GM19397 (cell line): ENCODE results near the gene ELF1.
"Not testable (repeated sequence)": the region's sequence is repeated elsewhere in the genome, so short reads cannot be mapped to it uniquely, and the experiment has no call there.

Experiments
- ATAC-seq: cut with Tn5 transposase; IDR thresholded peaks from one replicate; pipeline ENCODE4 v1.9.1; 2021; ENCODE audit warnings: mild to moderate bottlenecking, moderate library complexity; ENCODE audit not compliant: unreplicated experiment

ELF1 gene

DNA sequence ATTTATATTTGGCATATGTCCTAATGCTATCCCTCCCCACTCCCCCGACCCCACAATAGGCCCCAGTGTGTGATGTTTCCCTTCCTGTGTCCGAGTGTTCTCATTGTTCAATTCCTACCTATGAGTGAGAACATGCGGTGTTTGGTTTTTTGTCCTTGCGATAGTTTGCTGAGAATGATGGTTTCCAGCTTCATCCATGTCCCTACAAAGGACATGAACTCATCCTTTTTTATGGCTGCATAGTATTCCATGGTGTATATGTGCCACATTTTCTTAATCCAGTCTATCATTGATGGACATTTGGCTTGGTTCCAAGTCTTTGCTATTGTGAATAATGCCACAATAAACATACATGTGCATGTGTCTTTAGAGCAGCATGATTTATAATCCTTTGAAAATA, 23.3 kb upstream of the ELF1 start:
- not testable (repeated sequence) for ATAC-seq

DNA sequence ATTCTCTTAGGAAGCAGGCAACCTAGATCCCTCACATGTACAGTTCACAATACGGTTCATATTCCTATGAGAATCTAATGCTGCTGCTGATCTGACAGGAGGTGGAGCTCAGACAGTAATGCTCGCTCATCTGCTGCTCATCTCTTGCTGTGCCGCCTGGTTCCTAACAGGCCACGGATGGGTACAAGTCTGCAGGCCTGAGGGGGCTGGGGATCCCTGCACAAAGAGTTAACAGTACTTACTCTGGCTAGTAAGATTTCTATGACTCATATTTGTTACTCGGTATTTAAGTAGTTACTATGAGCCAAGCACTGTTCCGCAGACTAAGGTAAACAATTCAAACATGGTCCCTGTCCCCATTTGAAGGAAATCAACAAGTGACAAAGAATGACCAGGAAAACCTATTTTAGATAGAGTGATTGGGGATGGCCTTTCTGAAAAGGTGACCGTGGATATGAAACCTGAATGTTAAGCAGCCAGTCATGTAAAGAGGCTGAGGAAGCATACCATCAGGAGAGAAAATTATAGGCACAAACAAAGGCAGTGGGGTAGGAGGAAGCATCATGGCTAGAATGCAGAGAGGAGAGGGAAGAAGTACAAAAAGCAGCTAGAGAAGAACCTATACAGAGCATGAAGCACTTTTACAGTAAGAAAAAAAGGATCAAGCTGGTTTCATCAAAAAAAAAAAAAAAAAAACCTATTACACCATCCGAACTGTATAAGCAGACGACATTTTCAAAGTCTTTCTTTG, 21.6 kb upstream of the ELF1 start:
- no peak for ATAC-seq

DNA sequence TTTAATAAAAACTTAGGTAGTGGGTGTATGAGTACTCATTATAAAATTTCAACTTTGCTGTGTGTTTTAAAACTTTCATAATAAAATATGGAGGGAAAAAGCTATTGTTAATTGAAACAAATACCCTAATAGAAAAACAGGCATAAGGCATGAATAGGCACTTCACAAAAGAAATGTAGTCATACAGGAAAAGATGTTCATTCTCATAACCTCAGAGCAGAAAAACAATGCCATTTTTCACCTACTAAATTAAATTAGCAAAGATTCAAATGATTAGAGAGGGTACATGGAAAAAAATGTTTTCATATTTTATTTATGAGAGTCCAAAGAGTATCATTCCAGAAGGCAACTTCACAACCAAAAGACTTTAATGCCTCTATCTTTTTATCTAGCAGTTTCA, 20.6 kb upstream of the ELF1 start:
- no peak for ATAC-seq

DNA sequence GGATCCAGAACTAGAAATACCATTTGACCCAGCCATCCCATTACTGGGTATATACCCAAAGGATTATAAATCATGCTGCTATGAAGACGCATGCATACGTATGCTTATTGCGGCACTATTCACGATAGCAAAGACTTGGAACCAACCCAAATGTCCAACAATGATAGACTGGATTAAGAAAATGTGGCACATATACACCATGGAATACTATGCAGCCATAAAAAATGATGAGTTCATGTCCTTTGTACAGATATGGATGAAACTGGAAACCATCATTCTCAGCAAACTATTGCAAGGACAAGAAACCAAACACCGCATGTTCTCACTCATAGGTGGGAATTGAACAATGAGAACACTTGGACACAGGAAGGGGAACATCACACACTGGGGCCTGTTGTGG, 17.4 kb upstream of the ELF1 start:
- not testable (repeated sequence) for ATAC-seq

DNA sequence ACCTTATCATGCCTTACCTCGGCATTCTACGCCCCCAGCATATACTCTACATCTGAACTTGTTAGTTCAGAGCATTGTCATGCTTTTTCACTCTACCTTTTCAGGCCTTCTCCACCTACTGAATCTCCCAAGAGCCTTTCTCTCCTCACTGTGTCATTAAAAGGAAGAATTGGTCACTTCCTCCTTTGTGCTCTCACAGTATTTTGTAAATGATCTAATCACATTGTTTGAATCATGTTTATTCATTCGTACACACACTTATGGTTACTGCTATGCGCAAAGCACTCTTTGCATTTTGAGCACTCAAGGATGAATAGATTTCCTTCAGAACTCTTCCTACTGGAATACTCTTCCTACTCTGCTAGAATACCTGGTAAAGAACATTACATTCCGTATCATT, 15.8 kb upstream of the ELF1 start:
- no peak for ATAC-seq

DNA sequence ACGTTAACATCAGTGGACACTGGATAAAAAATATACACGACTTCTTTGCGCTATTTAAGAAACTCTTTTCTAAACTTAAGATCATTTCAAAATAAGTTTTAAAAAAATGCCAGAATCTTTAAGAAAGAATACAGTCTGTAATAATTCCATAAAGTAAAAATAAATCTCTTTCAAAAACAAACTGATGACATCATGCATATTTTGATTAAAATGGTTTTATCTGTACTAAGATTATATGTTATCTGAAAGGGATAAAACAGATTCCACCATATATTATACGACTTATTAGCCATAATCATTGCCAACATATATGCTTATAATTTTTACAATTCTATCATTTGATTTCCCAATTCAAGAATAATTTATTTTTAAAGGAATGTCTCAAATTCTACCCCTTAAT, 15.3 kb upstream of the ELF1 start:
- ATAC-seq: no peak

DNA sequence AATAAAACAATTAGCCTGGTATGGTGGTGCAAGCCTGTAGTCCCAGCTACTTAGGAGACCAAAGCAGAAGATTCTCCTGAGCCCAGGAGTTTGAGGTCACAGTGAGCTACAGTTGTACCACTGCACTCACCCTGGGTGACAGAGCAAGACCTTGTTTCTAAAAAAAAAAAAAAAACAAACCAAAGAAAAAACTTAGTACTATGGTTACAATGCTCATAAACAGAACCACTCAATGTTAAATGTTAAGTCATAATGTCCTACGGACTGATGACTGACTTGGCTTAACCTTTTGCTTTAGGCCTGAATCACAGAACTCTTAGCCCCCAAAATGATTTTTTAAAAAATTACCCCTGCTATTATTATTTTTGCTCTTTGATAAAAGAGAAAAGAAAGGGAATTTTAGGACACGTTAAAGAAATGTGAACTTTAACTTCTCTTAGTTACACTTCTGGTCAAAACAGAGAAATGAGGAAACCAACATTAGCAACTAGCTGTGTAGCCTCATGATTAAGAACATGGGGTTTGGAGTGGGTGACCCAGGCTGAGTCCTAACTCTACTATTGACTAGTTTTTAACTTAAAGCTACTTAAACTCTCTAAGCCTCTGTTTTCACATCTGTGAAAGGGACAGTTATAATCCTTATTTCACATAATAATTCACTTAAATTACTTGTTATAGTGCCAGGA, 13.7 kb upstream of the ELF1 start:
- no peak for ATAC-seq

DNA sequence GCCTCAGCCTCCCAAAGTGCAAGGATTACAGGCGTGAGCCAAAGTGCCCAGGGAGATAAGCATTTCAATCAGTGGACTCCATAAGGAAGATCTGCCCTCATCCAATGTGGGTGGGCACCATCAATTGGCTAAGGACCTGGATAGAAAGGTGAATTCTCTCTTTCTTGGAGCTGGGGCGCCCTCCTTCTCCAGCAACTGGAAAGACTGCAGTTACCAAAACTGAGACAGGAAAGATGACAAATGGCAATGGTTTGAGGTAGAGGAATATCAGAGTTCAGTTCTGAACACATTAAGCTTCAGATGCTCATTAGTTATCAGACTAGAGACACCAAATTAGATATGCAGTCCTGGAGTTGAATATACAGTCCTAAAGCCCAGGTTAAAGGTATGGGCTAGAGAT, 10.5 kb upstream of the ELF1 start:
- no peak for ATAC-seq

DNA sequence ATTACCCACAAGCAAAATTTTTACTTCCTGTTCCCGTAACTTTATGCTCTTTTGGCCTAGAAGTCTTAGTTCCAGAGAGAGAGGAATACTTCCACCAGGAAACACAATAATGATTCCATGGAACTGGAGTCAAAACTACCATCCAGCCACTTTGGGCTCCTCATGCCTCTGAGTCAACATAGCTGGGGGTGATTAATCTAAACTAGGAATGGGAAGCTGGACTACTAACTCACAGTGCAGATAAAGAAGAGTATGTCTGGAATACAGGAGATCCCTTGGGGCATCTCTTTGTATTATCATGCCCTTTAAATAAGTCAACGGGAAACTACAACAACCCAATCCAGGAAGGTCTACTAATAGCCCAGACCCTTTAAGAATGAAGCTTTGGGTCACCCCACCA, 8.9 kb upstream of the ELF1 start:
- no peak for ATAC-seq

DNA sequence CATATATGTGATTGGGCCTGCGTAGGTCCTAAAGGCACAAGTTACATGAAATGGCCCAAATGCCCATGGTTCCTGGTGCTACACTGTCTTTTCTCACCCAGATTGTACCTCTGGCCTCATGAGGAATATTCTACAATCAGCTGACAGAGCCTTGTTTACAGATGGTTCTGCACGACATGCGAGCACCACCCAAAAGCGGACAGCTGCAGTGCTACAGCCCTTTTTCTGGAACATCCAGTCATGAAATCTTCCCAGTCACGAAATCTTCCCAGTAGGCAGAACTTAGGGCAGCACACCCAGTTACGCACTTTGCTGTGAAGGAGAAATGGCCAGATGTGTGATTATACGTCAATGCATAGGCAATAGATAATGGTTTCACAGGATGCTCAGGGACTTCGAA, 7.7 kb upstream of the ELF1 start:
- no peak for ATAC-seq

DNA sequence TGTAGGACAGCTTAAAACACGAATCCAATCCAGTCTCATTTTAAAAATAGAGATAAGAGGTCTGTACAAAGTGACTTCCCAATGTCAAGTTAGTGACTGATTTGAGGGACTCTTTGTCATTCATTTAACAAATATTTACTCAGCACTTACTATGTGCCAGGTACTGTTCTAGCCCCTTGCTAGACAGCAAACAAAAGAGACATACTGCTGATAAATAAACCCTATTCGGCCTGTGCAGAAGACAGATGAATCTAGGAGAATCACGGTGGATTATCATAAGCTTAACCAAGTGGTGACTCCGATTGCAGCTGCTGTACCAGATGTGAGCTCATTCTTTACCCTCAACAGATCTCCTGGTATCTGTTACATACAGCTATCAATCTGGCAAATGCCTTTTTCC, 6.4 kb upstream of the ELF1 start:
- no peak for ATAC-seq

DNA sequence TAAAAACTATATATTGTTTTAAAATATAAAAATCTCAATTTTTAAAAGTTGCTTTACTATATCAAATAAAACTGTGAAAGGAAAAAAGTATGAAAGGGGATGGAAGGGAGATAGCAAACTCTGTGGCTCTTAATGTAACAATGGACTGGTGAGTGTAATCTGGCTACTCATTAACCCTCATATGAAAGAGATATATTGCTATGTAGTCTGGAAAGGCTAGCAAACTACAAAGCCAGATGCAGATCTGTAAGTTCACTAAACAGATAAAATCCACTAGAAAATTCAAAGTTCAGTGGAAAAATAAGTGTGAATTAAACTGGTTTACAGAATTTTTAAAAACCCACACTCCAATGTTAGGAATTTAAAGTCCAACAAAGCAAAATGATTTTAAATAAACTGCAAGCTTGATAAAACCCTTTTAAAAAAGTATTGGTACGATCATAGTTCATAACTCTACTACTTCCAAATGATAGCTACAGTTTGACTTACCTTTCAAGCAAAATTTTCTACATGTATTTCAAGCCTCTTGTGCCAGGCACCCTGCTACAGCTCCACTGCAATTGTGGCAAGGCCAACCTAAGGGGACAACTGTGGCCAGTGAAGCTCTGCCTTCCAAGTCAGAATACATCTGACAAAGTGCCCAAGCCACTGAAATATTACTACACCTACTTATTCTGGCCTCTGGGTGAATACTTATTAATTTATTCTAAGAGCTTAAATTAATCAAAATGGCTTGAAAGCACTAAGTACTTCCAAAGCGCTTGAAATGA, 647 bp upstream of the ELF1 start:
- ATAC-seq: no peak

DNA sequence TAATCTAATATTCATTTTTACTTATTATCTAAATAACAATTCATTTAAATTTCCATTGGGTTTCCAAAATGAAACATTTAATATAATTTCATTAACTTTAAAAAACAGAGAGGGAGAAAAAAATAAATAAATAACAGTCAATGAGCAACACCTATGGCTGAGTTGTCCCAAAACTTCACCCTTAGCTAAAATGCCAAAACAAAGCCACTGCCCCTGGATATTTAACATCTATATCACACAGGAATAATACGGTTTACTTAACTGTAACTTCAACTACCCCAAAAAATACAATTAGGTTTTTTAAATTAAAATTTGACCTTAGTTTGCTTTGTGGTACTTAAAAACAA, 541 bp downstream of the ELF1 start:
- no peak for ATAC-seq

DNA sequence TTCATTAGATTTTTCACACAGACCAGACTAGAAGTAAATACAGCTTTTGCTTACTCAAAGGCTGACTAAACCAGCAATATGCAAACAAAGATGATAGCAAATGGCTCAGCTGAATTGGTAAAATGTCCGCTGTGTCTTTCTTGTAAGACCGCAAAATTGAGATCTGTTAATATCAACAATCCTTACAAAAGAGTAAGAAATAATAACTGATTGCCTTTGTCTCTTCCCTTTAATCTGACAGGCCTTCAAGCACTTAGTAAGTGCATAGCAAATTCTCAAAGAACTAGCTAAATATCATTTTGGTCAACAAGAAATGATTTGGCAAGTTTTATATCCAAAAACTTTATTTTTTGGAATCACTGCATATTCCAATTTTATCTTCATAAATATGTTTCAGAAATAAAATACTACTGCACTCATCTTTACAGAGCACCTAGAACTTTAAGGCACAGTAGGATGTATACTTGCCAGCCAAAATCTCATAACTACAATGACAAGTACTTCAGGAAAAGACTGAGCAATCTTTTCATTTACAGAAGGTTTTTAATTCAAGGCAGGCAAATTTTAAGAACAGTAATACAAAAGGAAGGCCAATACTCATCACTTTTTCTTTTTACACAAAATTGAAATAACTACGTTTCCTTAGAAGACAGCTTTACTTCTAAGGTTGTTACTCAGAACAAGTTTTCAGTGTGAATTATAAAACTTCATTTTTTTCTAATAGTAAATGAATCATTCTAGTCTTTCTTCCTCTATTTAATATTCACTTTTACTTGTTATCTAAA, 1.1 kb downstream of the ELF1 start:
- no peak for ATAC-seq

DNA sequence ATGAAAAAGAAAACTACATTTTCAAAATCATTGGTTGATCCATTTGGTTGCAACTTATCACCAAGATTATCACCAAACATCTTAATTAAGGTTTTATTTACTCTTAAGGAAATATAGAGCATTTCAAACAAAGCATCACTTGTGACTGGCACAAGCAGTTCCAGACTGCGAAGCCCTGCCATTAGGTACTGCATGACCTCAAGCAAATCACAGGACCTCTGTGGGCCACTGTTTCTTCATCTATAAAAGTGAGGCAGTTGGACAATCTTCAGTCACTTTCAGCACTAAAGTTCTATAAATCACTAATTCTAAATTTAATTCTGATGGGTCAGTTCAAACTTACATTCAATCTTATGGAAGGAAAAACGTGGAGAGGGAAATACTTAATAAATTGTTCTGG, 2.0 kb downstream of the ELF1 start:
- no peak for ATAC-seq

DNA sequence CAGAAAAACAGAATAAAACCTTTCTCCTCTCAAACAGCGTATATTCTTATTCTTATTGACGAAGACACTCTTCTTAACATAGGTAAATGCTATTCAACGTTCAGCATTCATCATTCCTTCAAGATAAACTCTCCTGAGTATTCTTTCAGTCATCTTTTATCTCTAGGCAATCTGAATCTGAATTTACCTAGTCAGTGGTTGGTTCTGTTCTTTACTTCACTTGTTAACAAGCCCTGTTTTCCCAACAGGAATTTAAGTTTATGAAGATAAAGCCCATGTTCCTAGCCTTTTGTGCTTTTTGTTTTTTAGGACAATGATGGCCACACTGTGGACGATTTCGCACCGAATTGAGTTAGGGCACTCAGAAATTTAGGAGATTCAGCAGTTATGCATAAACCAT, 3.2 kb downstream of the ELF1 start:
- no peak for ATAC-seq

DNA sequence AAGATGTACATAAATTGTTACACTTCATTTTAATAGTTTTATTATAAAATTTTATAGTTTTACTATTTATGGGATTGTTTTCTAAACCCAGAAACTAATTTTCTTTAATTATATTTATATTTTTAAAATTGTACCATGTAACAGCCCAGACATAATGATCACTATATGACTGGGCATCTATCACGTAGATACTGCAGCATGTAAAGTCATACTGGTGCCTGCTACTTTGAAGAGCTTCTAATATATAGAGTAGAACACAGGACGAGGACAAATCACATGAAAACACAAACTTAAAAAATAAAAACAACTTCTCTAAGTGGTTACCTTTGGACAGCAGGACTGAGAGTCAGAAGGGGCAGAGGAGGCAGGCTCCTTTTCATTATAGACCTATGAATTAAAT, 5.3 kb downstream of the ELF1 start:
- ATAC-seq: no peak

DNA sequence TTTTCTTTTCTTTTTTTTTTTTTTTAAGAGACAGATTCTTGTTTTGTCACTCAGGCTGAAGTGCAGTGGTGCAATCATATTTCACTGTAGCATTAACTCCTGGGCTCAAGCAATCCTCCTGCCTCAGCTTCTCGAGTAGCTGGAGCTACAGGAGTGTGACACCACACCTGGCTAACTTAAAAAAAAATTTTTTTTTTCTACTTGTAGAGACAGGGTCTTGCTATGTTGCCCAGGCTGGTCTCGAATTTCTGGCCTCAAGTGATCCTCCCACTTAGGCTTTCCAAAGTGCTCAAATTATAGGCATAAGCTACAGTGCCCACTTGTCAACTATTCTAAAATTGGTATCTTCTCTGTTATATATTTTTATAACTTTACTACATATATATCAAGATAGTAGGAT, 6.6 kb downstream of the ELF1 start:
- no peak for ATAC-seq

DNA sequence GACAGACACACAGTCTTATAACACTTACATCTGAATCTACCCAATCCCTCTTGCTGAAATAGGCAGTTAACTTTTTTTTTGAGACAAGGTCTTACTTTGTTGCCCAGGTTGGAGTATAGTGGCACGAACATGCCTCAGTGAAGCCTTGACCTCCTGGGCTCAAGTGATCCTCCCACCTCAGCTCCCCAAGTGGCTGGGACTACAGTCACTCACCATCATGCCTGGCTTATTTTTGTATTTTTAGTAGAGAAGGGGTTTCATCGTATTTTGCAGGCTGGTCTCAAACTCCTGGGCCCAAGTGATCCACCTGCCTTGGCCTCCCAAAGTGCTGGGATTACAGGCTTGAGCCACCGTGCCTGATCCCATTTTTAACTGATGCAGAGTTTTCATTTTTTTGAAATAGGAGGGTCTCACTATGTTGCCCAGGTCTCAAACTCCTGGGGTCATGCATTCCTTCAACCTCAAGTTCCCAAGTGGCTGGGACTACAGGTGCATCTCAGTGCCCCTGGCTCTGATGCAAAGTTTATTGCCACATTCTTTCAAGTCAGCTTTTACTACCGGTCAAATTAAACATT, 7.6 kb downstream of the ELF1 start:
- ATAC-seq: no peak

DNA sequence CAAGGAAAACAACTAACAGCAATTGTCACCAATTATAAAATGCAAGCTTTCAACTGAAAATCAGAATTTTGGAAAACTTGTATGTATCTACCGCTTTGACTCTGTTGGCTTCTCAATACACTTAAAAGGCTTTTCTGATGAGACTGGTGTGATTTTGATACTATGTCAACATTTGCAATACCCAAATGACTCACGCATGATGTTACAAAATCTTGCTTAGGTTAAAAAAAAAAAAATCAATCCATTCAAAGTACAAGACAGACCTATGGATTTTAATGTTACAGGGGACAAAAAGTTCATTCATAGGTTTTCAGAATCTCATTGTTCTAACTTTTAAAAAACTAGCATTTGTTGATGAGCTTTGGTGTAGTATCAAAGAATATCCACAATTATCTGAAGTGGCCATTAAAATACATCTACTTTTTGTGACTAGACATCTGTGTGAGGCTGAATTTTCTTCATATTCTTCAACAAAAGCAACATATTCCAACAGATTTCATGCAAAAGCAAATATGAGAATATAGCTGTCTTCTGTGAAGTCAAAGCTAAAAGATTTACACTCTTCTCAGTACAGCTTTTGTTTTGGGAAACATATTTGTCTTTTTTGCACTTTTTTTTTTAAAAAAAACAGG, 10.7 kb downstream of the ELF1 start:
- ATAC-seq: no peak

DNA sequence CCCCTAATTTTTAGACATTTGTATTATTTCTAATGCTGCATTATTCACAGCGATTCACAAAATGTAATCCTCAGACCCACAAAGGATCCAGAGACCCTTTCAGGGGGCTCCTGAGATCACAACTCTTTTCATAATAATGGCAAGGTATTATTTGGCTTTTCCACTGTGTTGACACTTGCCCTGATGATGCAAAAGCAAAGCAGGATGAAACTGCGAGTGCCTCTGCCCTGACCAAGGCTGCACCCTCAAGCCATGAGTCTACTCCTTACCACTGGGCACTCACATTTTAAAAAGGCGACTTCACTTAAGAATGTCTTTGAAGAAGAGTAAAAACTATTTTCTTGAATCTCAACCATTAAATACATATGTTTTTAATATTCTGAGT, 11.4 kb downstream of the ELF1 start:
- no peak for ATAC-seq
